DND-41 (cell line): ENCODE results near the gene FNBP1L.

Experiments used
- EZH2 ChIP-seq: IDR thresholded peaks from 3 replicates; pipeline ENCODE4 v1.6.1; 2012; ENCODE audit warnings: borderline replicate concordance, low read depth, mild to moderate bottlenecking, moderate library complexity, low read length, inconsistent platforms; ENCODE audit not compliant: severe bottlenecking
- TF ChIP-seq, protein P1 (sequence below): IDR thresholded peaks from 2 replicates; pipeline ENCODE4 v1.5.1; 2012; ENCODE audit warnings: borderline replicate concordance, low read length, moderate library complexity, mild to moderate bottlenecking; ENCODE audit not compliant: poor library complexity, severe bottlenecking; ENCODE audit errors: extremely low read depth

DNA sequence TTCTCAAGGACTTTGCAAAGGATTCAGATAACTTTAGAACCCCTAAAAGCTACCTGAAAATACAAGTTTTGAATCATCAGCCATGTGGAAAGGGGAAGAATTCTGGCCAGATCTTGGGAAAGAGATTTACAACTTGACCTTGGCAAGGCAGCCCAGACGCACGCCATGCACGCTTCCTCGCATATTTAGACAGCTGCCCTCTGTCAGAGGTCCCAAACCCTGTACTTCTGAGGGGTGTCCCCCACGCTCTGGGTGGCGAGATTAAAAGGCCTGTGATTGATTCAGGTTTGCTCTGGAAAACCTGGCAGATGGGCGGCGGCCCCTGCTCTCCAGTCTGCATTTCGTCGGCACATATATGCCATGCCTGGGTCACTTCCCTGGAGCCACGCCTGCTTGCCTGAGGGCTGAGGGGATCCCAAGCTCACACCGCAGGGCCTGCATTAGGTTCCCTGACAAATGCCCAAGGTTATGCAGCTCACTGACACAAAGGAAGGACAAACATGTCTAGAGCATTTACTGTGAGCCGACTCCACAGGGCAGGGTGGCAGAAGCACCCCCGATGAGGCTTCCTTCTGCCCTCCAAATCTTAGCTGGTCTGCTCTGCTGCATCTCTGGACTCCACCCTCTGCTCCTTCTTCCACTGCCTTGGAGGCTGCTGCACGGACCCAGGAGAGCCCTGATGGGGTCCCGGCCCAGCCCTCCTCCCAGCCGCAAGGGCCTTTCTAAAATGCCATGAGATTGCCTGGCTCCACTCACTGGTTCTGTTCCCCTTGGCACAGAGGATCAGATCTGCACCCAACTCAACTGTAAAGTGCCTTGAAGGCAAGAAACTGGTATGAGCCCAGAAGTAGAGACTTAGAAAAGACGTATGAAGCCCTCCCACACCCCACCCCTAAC lies 129.9 kb downstream of the FNBP1L start:
- TF ChIP-seq, protein P1, sequence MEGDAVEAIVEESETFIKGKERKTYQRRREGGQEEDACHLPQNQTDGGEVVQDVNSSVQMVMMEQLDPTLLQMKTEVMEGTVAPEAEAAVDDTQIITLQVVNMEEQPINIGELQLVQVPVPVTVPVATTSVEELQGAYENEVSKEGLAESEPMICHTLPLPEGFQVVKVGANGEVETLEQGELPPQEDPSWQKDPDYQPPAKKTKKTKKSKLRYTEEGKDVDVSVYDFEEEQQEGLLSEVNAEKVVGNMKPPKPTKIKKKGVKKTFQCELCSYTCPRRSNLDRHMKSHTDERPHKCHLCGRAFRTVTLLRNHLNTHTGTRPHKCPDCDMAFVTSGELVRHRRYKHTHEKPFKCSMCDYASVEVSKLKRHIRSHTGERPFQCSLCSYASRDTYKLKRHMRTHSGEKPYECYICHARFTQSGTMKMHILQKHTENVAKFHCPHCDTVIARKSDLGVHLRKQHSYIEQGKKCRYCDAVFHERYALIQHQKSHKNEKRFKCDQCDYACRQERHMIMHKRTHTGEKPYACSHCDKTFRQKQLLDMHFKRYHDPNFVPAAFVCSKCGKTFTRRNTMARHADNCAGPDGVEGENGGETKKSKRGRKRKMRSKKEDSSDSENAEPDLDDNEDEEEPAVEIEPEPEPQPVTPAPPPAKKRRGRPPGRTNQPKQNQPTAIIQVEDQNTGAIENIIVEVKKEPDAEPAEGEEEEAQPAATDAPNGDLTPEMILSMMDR: no peak
- TF ChIP-seq EZH2: no peak
